SK-N-SH treated with all-trans-retinoic acid at 6 μM for 48 hours (cell line): ENCODE measurements around the gene KRTAP13-2.

Source experiments
- TF ChIP-seq, protein P1 (sequence below): fragments of 250-450 bp; sonication (Bioruptor Pico); IDR thresholded peaks from 2 replicates; pipeline ENCODE4 v1.5.0; 2020; ENCODE audit warnings: mild to moderate bottlenecking, moderate library complexity

Gene KRTAP13-2

GRCh38 chr21:30326390-30326789 is 45.7 kb downstream of the KRTAP13-2 start (continued):
- TF ChIP-seq, protein P1, sequence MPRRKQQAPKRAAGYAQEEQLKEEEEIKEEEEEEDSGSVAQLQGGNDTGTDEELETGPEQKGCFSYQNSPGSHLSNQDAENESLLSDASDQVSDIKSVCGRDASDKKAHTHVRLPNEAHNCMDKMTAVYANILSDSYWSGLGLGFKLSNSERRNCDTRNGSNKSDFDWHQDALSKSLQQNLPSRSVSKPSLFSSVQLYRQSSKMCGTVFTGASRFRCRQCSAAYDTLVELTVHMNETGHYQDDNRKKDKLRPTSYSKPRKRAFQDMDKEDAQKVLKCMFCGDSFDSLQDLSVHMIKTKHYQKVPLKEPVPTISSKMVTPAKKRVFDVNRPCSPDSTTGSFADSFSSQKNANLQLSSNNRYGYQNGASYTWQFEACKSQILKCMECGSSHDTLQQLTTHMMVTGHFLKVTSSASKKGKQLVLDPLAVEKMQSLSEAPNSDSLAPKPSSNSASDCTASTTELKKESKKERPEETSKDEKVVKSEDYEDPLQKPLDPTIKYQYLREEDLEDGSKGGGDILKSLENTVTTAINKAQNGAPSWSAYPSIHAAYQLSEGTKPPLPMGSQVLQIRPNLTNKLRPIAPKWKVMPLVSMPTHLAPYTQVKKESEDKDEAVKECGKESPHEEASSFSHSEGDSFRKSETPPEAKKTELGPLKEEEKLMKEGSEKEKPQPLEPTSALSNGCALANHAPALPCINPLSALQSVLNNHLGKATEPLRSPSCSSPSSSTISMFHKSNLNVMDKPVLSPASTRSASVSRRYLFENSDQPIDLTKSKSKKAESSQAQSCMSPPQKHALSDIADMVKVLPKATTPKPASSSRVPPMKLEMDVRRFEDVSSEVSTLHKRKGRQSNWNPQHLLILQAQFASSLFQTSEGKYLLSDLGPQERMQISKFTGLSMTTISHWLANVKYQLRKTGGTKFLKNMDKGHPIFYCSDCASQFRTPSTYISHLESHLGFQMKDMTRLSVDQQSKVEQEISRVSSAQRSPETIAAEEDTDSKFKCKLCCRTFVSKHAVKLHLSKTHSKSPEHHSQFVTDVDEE (CRISPR knock-in tag), result no peak
